Measurements from ENCODE around the gene MED9. TPM values are rescaled to one million over a fixed set of nuclear protein-coding genes. Genes with fewer than 3 reads are reported as not detected.

Gene MED9
- total RNA-seq, 4 donors from 2014 or later: 5.8 to 15.4 (median 12.2) TPM

- Histone ChIP-seq H3K4me3 (no peak overlapping the region), H3K9me3 (no peaks in the 10 kb centered on the region), H3K36me3 (no peaks in the 10 kb centered on the region), H3K27me3 (peaks cover 0 to 64% (median 0%) of the 10 kb centered on the region in 4 donors), H3K27ac (no peak overlapping the region), H3K4me1 (no peaks in the 10 kb centered on the region)
- WGBS, 2 donors: 65 to 79% methylated on average over 3 to 5 of the region's 5 CpGs
- TF ChIP-seq POLR2A (IDR thresholded peaks at IDR 0.05): no peak
- TF ChIP-seq CTCF (IDR thresholded peaks at IDR 0.05): no peak
- intact Hi-C loops (cut with DNase I): no loop called here
- no peak for DNase-seq
Measured at GRCh38 chr17:17467720-17468119, 9.1 kb upstream of the MED9 start.

- no peaks in the 10 kb centered on the region for H3K36me3 ChIP-seq
Measured at GRCh38 chr17:17468217-17469010, 8.4 kb upstream of the MED9 start.

GRCh38 chr17:17469358-17469757 is 7.4 kb upstream of the MED9 start:
- peaks cover 0 to 56% (median 0%) of the 10 kb centered on the region in 4 donors for H3K27me3 ChIP-seq
- TF ChIP-seq CTCF (IDR thresholded peaks at IDR 0.05): no peak
- no peak for TF ChIP-seq POLR2A (IDR thresholded peaks at IDR 0.05)
- 93 to 100% methylated on average over 2 to 4 of the region's 4 CpGs for WGBS, 2 donors
- no peak overlapping the region for H3K4me3 ChIP-seq
- H3K9me3 ChIP-seq: no peaks in the 10 kb centered on the region
- H3K27ac ChIP-seq: no peak overlapping the region
- DNase-seq: no peak
- H3K4me1 ChIP-seq: no peaks in the 10 kb centered on the region
- intact Hi-C loops (cut with DNase I): no loop called here
- H3K36me3 ChIP-seq: no peaks in the 10 kb centered on the region

More at GRCh38 chr17:17468217-17469010, 8.4 kb upstream of the MED9 start:
- H3K27ac ChIP-seq: no peak overlapping the region
- H3K4me1 ChIP-seq: no peaks in the 10 kb centered on the region
- H3K9me3 ChIP-seq: no peaks in the 10 kb centered on the region
- H3K4me3 ChIP-seq: no peak overlapping the region
- DNase-seq: no peak
- 47 to 79% methylated on average over 3 to 5 of the region's 5 CpGs for WGBS, 2 donors
- H3K27me3 ChIP-seq: peaks cover 0 to 64% (median 0%) of the 10 kb centered on the region in 4 donors
- TF ChIP-seq CTCF (IDR thresholded peaks at IDR 0.05) (no peak), POLR2A (IDR thresholded peaks at IDR 0.05) (no peak)
- intact Hi-C loops (cut with DNase I): no loop called here

GRCh38 chr17:17469996-17470395 is 6.8 kb upstream of the MED9 start:
- TF ChIP-seq POLR2A (IDR thresholded peaks at IDR 0.05): no peak
- Histone ChIP-seq H3K36me3 (no peaks in the 10 kb centered on the region), H3K9me3 (no peaks in the 10 kb centered on the region), H3K27me3 (peaks cover 0 to 51% (median 0%) of the 10 kb centered on the region in 4 donors), H3K4me3 (no peak overlapping the region), H3K27ac (no peak overlapping the region), H3K4me1 (no peaks in the 10 kb centered on the region)
- intact Hi-C loops (cut with DNase I): no loop called here
- DNase-seq: no peak
- 86% methylated on average over 3 of the region's 3 CpGs; no CpG with 5 or more reads in 1 of the 2 donors for WGBS, 2 donors

- Histone ChIP-seq H3K9me3 (no peaks in the 10 kb centered on the region), H3K27me3 (peaks cover 0 to 32% (median 0%) of the 10 kb centered on the region in 4 donors), H3K27ac (peak overlapping the region in 1 of 4 donors; percentile 26), H3K4me1 (peaks cover 0 to 10% (median under 1%) of the 10 kb centered on the region in 3 donors), H3K36me3 (no peaks in the 10 kb centered on the region), H3K4me3 (no peak overlapping the region)
- intact Hi-C loops (cut with DNase I): no loop called here
- TF ChIP-seq POLR2A (IDR thresholded peaks at IDR 0.05) (no peak), CTCF (IDR thresholded peaks at IDR 0.05) (no peak)
- DNase-seq: no peak
- WGBS, 2 donors: 25 to 29% methylated on average over 8 of the region's 8 CpGs
Measured at GRCh38 chr17:17472333-17472920, 4.4 kb upstream of the MED9 start.

All from esophagus squamous epithelium (tissue), 5 donors.